ENCODE measurements around the gene TNFSF11.

Gene TNFSF11

GRCh38 chr13:42603571-42603970 lies 29.6 kb downstream of the TNFSF11 start:
- H2AFZ ChIP-seq (ENCODE audit: low read length): no peak overlapping the region
- no peaks in the 10 kb centered on the region for H4K20me1 ChIP-seq (ENCODE audit: insufficient read depth, low read length, poor library complexity, severe bottlenecking)
- H3K4me2 ChIP-seq (ENCODE audit: low read depth, low read length, poor library complexity, severe bottlenecking): no peak overlapping the region
- no peaks in the 10 kb centered on the region for H3K9me3 ChIP-seq (ENCODE audit: insufficient read depth, low read depth, low read length)
- H3F3A ChIP-seq (ENCODE audit: low read depth): no peaks in the 10 kb centered on the region
- no peaks in the 10 kb centered on the region for H3K9me2 ChIP-seq (replicated peaks; ENCODE audit: low read depth, low read length)
- no peak overlapping the region for H3K4me3 ChIP-seq (ENCODE audit: low read length, poor library complexity, severe bottlenecking)
- H3K4me1 ChIP-seq (ENCODE audit: insufficient read depth, low read length, poor library complexity, severe bottlenecking): peaks cover 11% of the 10 kb centered on the region
- H3K36me3 ChIP-seq (ENCODE audit: insufficient read depth, low read length): no peaks in the 10 kb centered on the region
- H3K79me2 ChIP-seq (ENCODE audit: insufficient read depth, low read length): no peaks in the 10 kb centered on the region
- no peaks in the 10 kb centered on the region for H3K27me3 ChIP-seq (ENCODE audit: insufficient read depth, low read length, poor library complexity, severe bottlenecking)
- no peak overlapping the region for H3K9ac ChIP-seq (ENCODE audit: low read depth, low read length, poor library complexity, severe bottlenecking)
- no peak for TF ChIP-seq EZH2phosphoT487 (IDR thresholded peaks at IDR 0.05; ENCODE audit: borderline replicate concordance)
- no peak for TF ChIP-seq CTCF (conservative IDR thresholded peaks at IDR 0.05; ENCODE audit: low read length)

DNA sequence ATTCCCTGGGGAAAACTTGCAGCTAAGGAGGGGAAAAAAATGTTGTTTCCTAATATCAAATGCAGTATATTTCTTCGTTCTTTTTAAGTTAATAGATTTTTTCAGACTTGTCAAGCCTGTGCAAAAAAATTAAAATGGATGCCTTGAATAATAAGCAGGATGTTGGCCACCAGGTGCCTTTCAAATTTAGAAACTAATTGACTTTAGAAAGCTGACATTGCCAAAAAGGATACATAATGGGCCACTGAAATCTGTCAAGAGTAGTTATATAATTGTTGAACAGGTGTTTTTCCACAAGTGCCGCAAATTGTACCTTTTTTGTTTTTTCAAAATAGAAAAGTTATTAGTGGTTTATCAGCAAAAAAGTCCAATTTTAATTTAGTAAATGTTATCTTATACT lies 33.6 kb downstream of the TNFSF11 start:
- no peaks in the 10 kb centered on the region for H3K27me3 ChIP-seq (ENCODE audit: insufficient read depth, low read length, poor library complexity, severe bottlenecking)
- no peaks in the 10 kb centered on the region for H3F3A ChIP-seq (ENCODE audit: low read depth)
- H3K9me2 ChIP-seq (replicated peaks; ENCODE audit: low read depth, low read length): no peaks in the 10 kb centered on the region
- H3K9ac ChIP-seq (ENCODE audit: low read depth, low read length, poor library complexity, severe bottlenecking): no peak overlapping the region
- no peak overlapping the region for H3K4me3 ChIP-seq (ENCODE audit: low read length, poor library complexity, severe bottlenecking)
- no peaks in the 10 kb centered on the region for H3K36me3 ChIP-seq (ENCODE audit: insufficient read depth, low read length)
- no peaks in the 10 kb centered on the region for H3K9me3 ChIP-seq (ENCODE audit: insufficient read depth, low read depth, low read length)
- H3K4me1 ChIP-seq (ENCODE audit: insufficient read depth, low read length, poor library complexity, severe bottlenecking): peaks cover 11% of the 10 kb centered on the region
- no peaks in the 10 kb centered on the region for H3K79me2 ChIP-seq (ENCODE audit: insufficient read depth, low read length)
- TF ChIP-seq CTCF (conservative IDR thresholded peaks at IDR 0.05; ENCODE audit: low read length): no peak
- H3K4me2 ChIP-seq (ENCODE audit: low read depth, low read length, poor library complexity, severe bottlenecking): no peak overlapping the region
- no peak overlapping the region for H2AFZ ChIP-seq (ENCODE audit: low read length)
- no peaks in the 10 kb centered on the region for H4K20me1 ChIP-seq (ENCODE audit: insufficient read depth, low read length, poor library complexity, severe bottlenecking)

- TF ChIP-seq CTCF (conservative IDR thresholded peaks at IDR 0.05; ENCODE audit: low read length): no peak
- no peak for TF ChIP-seq EZH2phosphoT487 (IDR thresholded peaks at IDR 0.05; ENCODE audit: borderline replicate concordance)
- Histone ChIP-seq H3K27me3 (ENCODE audit: insufficient read depth, low read length, poor library complexity, severe bottlenecking) (no peaks in the 10 kb centered on the region), H3K4me3 (ENCODE audit: low read length, poor library complexity, severe bottlenecking) (no peak overlapping the region), H3K36me3 (ENCODE audit: insufficient read depth, low read length) (no peaks in the 10 kb centered on the region), H3K4me1 (ENCODE audit: insufficient read depth, low read length, poor library complexity, severe bottlenecking) (no peaks in the 10 kb centered on the region), H3K79me2 (ENCODE audit: insufficient read depth, low read length) (no peaks in the 10 kb centered on the region), H3K9me3 (ENCODE audit: insufficient read depth, low read depth, low read length) (no peaks in the 10 kb centered on the region), H3K9ac (ENCODE audit: low read depth, low read length, poor library complexity, severe bottlenecking) (no peak overlapping the region), H4K20me1 (ENCODE audit: insufficient read depth, low read length, poor library complexity, severe bottlenecking) (no peaks in the 10 kb centered on the region), H3K9me2 (replicated peaks; ENCODE audit: low read depth, low read length) (no peaks in the 10 kb centered on the region), H3K4me2 (ENCODE audit: low read depth, low read length, poor library complexity, severe bottlenecking) (no peak overlapping the region), H3F3A (ENCODE audit: low read depth) (no peaks in the 10 kb centered on the region), H2AFZ (ENCODE audit: low read length) (no peak overlapping the region)
These were observed 36.7 kb downstream of the TNFSF11 start for GRCh38 chr13:42610649-42611048.

Measured in Loucy (cell line).